ENCODE results near the gene NHSL2.

DNA sequence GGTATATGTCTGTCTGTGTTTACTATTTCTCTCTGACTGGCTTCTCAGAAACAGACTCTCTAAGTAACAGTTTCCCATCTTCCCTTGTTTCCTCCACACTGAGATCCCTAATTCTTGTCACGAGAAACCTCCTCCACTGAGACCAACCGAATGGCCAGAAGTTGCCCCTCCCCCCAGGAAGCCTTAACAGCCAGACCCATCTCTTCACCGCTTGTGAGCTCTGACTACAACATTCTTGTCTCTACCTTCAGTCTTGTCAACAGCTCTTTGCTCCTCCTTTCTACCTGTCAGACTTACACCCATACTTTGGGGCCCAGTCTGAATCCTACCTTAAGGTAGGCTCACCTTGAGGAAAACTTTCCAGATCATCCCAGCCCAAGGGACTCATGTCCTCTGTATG is 90.8 kb downstream of the NHSL2 start:
- TF ChIP-seq MXI1 (IDR thresholded peaks at IDR 0.05; ENCODE audit: low read depth, low read length) (no peak), RAD21 (IDR thresholded peaks at IDR 0.05; ENCODE audit: low read length) (no peak)
- TF ChIP-seq, protein P1, sequence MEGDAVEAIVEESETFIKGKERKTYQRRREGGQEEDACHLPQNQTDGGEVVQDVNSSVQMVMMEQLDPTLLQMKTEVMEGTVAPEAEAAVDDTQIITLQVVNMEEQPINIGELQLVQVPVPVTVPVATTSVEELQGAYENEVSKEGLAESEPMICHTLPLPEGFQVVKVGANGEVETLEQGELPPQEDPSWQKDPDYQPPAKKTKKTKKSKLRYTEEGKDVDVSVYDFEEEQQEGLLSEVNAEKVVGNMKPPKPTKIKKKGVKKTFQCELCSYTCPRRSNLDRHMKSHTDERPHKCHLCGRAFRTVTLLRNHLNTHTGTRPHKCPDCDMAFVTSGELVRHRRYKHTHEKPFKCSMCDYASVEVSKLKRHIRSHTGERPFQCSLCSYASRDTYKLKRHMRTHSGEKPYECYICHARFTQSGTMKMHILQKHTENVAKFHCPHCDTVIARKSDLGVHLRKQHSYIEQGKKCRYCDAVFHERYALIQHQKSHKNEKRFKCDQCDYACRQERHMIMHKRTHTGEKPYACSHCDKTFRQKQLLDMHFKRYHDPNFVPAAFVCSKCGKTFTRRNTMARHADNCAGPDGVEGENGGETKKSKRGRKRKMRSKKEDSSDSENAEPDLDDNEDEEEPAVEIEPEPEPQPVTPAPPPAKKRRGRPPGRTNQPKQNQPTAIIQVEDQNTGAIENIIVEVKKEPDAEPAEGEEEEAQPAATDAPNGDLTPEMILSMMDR (IDR thresholded peaks at IDR 0.05): no peak
- TF ChIP-seq, protein P2, sequence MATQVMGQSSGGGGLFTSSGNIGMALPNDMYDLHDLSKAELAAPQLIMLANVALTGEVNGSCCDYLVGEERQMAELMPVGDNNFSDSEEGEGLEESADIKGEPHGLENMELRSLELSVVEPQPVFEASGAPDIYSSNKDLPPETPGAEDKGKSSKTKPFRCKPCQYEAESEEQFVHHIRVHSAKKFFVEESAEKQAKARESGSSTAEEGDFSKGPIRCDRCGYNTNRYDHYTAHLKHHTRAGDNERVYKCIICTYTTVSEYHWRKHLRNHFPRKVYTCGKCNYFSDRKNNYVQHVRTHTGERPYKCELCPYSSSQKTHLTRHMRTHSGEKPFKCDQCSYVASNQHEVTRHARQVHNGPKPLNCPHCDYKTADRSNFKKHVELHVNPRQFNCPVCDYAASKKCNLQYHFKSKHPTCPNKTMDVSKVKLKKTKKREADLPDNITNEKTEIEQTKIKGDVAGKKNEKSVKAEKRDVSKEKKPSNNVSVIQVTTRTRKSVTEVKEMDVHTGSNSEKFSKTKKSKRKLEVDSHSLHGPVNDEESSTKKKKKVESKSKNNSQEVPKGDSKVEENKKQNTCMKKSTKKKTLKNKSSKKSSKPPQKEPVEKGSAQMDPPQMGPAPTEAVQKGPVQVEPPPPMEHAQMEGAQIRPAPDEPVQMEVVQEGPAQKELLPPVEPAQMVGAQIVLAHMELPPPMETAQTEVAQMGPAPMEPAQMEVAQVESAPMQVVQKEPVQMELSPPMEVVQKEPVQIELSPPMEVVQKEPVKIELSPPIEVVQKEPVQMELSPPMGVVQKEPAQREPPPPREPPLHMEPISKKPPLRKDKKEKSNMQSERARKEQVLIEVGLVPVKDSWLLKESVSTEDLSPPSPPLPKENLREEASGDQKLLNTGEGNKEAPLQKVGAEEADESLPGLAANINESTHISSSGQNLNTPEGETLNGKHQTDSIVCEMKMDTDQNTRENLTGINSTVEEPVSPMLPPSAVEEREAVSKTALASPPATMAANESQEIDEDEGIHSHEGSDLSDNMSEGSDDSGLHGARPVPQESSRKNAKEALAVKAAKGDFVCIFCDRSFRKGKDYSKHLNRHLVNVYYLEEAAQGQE (IDR thresholded peaks at IDR 0.05; ENCODE audit: low read depth, low read length): no peak
